ENCODE measurements around the gene CWC25. TPM values are rescaled to one million over a fixed set of nuclear protein-coding genes. Genes with fewer than 3 reads are reported as not detected.

The CWC25 gene
- total and polyA plus RNA-seq, 2 of the 13 experiments (the other 11 are each of a cell fraction or from before 2014, with no cell fraction given) = 15.6 to 22.7 TPM

DNA sequence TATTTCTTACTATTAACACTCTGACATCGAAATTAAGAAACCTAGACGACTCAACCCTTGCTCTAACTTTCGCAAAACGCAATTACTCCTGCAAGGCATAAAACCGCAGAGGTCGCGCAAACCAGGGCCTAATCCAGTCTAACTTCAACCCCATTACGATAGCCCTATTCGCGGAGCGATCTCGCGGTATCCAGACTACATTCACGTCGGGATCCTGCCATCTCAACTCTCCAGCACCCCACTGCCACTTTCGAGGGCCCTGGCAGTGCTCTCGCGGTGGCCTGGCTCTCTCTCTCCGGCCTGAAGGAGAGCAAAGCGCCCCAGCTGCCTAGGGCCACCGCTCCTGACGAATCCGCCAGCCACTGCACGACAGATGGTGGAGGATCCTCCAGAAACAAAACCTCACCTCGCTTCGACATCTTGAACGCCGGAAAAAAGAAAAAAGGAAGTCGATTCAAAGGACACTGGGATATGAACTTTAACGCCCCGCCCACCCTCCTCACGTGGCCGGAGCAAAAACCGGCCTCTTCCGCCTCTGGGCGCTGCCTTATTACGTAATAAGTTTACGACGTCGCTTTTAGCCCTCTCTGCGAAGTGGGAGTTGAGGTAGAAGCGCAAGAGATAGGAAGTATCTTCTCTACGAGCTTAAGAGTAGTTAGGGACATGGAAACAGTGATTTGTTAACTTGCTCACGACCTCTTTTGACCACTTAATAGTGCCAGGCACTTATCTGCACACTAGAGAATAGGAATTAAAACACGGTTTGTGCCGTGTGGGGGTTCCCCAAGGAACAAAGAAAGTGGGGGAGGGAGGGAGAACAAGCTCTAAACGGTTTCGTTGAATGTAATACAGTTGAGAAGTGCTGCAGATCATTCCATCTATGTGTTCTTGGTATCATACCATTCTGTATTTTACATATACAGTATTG is 28.4 kb upstream of the CWC25 start, which contains the start of gene RPL23 (continued):
- TF ChIP-seq, protein P1, sequence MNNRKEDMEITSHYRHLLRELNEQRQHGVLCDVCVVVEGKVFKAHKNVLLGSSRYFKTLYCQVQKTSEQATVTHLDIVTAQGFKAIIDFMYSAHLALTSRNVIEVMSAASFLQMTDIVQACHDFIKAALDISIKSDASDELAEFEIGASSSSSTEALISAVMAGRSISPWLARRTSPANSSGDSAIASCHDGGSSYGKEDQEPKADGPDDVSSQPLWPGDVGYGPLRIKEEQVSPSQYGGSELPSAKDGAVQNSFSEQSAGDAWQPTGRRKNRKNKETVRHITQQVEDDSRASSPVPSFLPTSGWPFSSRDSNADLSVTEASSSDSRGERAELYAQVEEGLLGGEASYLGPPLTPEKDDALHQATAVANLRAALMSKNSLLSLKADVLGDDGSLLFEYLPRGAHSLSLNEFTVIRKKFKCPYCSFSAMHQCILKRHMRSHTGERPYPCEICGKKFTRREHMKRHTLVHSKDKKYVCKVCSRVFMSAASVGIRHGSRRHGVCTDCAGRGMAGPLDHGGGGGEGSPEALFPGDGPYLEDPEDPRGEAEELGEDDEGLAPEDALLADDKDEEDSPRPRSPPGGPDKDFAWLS (CRISPR knock-in tag; IDR thresholded peaks at IDR 0.05; ENCODE audit: borderline replicate concordance) = peak; percentile 43
- TF ChIP-seq, protein P2, sequence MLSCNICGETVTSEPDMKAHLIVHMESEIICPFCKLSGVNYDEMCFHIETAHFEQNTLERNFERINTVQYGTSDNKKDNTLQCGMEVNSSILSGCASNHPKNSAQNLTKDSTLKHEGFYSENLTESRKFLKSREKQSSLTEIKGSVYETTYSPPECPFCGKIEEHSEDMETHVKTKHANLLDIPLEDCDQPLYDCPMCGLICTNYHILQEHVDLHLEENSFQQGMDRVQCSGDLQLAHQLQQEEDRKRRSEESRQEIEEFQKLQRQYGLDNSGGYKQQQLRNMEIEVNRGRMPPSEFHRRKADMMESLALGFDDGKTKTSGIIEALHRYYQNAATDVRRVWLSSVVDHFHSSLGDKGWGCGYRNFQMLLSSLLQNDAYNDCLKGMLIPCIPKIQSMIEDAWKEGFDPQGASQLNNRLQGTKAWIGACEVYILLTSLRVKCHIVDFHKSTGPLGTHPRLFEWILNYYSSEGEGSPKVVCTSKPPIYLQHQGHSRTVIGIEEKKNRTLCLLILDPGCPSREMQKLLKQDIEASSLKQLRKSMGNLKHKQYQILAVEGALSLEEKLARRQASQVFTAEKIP (CRISPR knock-in tag; IDR thresholded peaks at IDR 0.05; ENCODE audit: borderline replicate concordance) = no peak
- TF ChIP-seq HNRNPL (IDR thresholded peaks at IDR 0.05; ENCODE audit: low read depth, low read length) = peak; percentile 87
- TF ChIP-seq, protein P3, sequence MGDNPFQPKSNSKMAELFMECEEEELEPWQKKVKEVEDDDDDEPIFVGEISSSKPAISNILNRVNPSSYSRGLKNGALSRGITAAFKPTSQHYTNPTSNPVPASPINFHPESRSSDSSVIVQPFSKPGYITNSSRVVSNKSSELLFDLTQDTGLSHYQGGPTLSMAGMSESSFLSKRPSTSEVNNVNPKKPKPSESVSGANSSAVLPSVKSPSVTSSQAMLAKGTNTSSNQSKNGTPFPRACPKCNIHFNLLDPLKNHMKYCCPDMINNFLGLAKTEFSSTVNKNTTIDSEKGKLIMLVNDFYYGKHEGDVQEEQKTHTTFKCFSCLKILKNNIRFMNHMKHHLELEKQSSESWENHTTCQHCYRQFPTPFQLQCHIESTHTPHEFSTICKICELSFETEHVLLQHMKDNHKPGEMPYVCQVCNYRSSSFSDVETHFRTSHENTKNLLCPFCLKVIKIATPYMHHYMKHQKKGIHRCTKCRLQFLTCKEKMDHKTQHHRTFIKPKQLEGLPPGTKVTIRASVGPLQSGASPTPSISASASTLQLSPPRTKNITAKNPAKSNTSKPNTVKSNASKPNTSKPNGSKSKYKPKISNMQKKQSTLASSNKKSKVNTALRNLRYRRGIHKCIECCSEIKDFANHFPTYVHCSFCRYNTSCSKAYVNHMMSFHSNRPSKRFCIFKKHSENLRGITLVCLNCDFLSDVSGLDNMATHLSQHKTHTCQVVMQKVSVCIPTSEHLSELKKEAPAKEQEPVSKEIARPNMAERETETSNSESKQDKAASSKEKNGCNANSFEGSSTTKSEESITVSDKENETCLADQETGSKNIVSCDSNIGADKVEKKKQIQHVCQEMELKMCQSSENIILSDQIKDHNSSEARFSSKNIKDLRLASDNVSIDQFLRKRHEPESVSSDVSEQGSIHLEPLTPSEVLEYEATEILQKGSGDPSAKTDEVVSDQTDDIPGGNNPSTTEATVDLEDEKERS (CRISPR knock-in tag; IDR thresholded peaks at IDR 0.05) = peak; percentile 72; the same call in 1 of the 2 replicates
- TF ChIP-seq, protein P4, sequence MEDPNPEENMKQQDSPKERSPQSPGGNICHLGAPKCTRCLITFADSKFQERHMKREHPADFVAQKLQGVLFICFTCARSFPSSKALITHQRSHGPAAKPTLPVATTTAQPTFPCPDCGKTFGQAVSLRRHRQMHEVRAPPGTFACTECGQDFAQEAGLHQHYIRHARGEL (CRISPR knock-in tag; IDR thresholded peaks at IDR 0.05) = no peak
- peak; percentile 85 for TF ChIP-seq ZNF768 (CRISPR knock-in tag; IDR thresholded peaks at IDR 0.05)
- TF ChIP-seq, protein P5, sequence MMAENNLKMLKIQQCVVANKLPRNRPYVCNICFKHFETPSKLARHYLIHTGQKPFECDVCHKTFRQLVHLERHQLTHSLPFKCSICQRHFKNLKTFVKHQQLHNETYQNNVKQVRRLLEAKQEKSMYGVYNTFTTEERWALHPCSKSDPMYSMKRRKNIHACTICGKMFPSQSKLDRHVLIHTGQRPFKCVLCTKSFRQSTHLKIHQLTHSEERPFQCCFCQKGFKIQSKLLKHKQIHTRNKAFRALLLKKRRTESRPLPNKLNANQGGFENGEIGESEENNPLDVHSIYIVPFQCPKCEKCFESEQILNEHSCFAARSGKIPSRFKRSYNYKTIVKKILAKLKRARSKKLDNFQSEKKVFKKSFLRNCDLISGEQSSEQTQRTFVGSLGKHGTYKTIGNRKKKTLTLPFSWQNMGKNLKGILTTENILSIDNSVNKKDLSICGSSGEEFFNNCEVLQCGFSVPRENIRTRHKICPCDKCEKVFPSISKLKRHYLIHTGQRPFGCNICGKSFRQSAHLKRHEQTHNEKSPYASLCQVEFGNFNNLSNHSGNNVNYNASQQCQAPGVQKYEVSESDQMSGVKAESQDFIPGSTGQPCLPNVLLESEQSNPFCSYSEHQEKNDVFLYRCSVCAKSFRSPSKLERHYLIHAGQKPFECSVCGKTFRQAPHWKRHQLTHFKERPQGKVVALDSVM (CRISPR knock-in tag; IDR thresholded peaks at IDR 0.05) = peak; percentile 64
- TF ChIP-seq ZNF713 (CRISPR knock-in tag; IDR thresholded peaks at IDR 0.05) = no peak
- TF ChIP-seq HOXA5 (CRISPR knock-in tag; IDR thresholded peaks at IDR 0.05) = peak; percentile 99
- TF ChIP-seq, protein P6, sequence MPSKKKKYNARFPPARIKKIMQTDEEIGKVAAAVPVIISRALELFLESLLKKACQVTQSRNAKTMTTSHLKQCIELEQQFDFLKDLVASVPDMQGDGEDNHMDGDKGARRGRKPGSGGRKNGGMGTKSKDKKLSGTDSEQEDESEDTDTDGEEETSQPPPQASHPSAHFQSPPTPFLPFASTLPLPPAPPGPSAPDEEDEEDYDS (CRISPR knock-in tag; IDR thresholded peaks at IDR 0.05) = peak; percentile 98
- TF ChIP-seq ZNF484 (CRISPR knock-in tag; IDR thresholded peaks at IDR 0.05; ENCODE audit: borderline replicate concordance, low read depth) = no peak; the same call in 1 of the 2 replicates
- TF ChIP-seq ZBTB21 (CRISPR knock-in tag; IDR thresholded peaks at IDR 0.05) = peak; percentile 99
- TF ChIP-seq ARID2 (CRISPR knock-in tag; IDR thresholded peaks at IDR 0.05; ENCODE audit: borderline replicate concordance) = peak; percentile 99
- TF ChIP-seq RFXAP (CRISPR knock-in tag; IDR thresholded peaks at IDR 0.05; ENCODE audit: borderline replicate concordance) = peak; percentile 86
- peak; percentile 97 for TF ChIP-seq KLF6 (CRISPR knock-in tag; IDR thresholded peaks at IDR 0.05)
- TF ChIP-seq ONECUT2 (CRISPR knock-in tag; IDR thresholded peaks at IDR 0.05) = peak; percentile 42; the same call in 1 of the 2 replicates
- peak; percentile 77; the same call in 1 of the 2 replicates for TF ChIP-seq PAWR (CRISPR knock-in tag; IDR thresholded peaks at IDR 0.05; ENCODE audit: borderline replicate concordance)
- TF ChIP-seq YEATS2 (CRISPR knock-in tag; IDR thresholded peaks at IDR 0.05; ENCODE audit: borderline replicate concordance) = peak; percentile 100
- 0 out of 2 replicates have a peak, but pooled peaks have one; percentile 19 for TF ChIP-seq ZFP36L2 (CRISPR knock-in tag; IDR thresholded peaks at IDR 0.05)

Measured in HepG2 (cell line).